HEK293T (cell line): ENCODE measurements around the gene LIPC.

Experiments
- BHLHE40 ChIP-seq: fragments of 450-650 bp; IDR thresholded peaks from 2 replicates; pipeline ENCODE4 v1.6.1; 2016; ENCODE audit warnings: mild to moderate bottlenecking, moderate library complexity, borderline replicate concordance
- CTBP1 ChIP-seq: fragments of 450-650 bp; IDR thresholded peaks from 2 replicates; pipeline ENCODE4 v1.6.1; 2016; ENCODE audit warnings: borderline replicate concordance
- ELF4 ChIP-seq: fragments of 450-650 bp; IDR thresholded peaks from 2 replicates; pipeline ENCODE4 v1.6.1; 2017; ENCODE audit warnings: antibody characterized with exemption
- FOXA1 ChIP-seq: fragments of 450-650 bp; IDR thresholded peaks from 2 replicates; pipeline ENCODE4 v1.6.1; 2016; ENCODE audit warnings: mild to moderate bottlenecking
- FOXM1 ChIP-seq: fragments of 450-650 bp; IDR thresholded peaks from 2 replicates; pipeline ENCODE4 v1.6.1; 2017; ENCODE audit warnings: mild to moderate bottlenecking, borderline replicate concordance
- HDGF ChIP-seq: fragments of 450-650 bp; IDR thresholded peaks from 2 replicates; pipeline ENCODE4 v1.6.1; 2017; ENCODE audit warnings: antibody characterized with exemption, borderline replicate concordance
- L3MBTL2 ChIP-seq: fragments of 450-650 bp; conservative IDR thresholded peaks from 2 replicates; pipeline ENCODE4 v1.6.1; 2016; ENCODE audit warnings: mild to moderate bottlenecking
- LEF1 ChIP-seq: fragments of 450-650 bp; IDR thresholded peaks from 2 replicates; pipeline ENCODE4 v1.6.1; 2017; ENCODE audit warnings: mild to moderate bottlenecking, borderline replicate concordance
- NFRKB ChIP-seq: fragments of 450-650 bp; IDR thresholded peaks from 2 replicates; pipeline ENCODE4 v1.6.1; 2016; ENCODE audit warnings: mild to moderate bottlenecking, moderate library complexity
- SP1 ChIP-seq: fragments of 450-650 bp; IDR thresholded peaks from 2 replicates; pipeline ENCODE4 v1.6.1; 2017
- SUZ12 ChIP-seq: fragments of 450-650 bp; IDR thresholded peaks from 2 replicates; pipeline ENCODE4 v1.6.1; 2016; ENCODE audit warnings: mild to moderate bottlenecking
- TARDBP ChIP-seq: fragments of 450-650 bp; IDR thresholded peaks from 2 replicates; pipeline ENCODE4 v1.6.1; 2016
- ZNF384 ChIP-seq: fragments of 450-650 bp; IDR thresholded peaks from 2 replicates; pipeline ENCODE4 v1.6.1; 2016

- TF ChIP-seq TARDBP, result no peak
- no peak for TF ChIP-seq SUZ12
- TF ChIP-seq HDGF, result no peak
- no peak for TF ChIP-seq FOXA1
- no peak for TF ChIP-seq LEF1
- TF ChIP-seq BHLHE40, result no peak
- TF ChIP-seq L3MBTL2, result no peak
- no peak for TF ChIP-seq ELF4
- no peak for TF ChIP-seq SP1
- no peak for TF ChIP-seq NFRKB
- no peak for TF ChIP-seq ZNF384
- TF ChIP-seq FOXM1, result no peak
- no peak for TF ChIP-seq CTBP1
Observed at GRCh38 chr15:58490086-58490887, 58.5 kb downstream of the LIPC start.
